A549 (cell line): ENCODE measurements around the gene EBF4. TPM values are rescaled to one million over a fixed set of nuclear protein-coding genes. Genes with fewer than 3 reads are reported as not detected.

Source experiments
- ATAC-seq, 2 experiments: fragments of 200-7000 bp in 1 of 2; fragments of >200 bp in 1 of 2; cut with Nextera tagmentation in 1 of 2; cut with Tn5 transposase in 1 of 2; 3 replicates each; pipeline versions ENCODE4 v1.8.0 to v1.9.1; 2018 to 2020; ENCODE audit warnings: mild to moderate bottlenecking in 1 of 2, moderate library complexity in 1 of 2
- CTCF ChIA-PET: fragments of 300-600 bp; sonication (Branson Sonifier 250); formaldehyde crosslinking; extraction: SDS; loops from one replicate; lab custom pipeline; 2021; ENCODE audit warnings: antibody characterized with exemption, inconsistent platforms; lab: Yijun Ruan, JAX
- POLR2A ChIA-PET: fragments of 350-600 bp; formaldehyde crosslinking; extraction: SDS; loops from one replicate; lab custom pipeline; 2021; ENCODE audit warnings: antibody characterized with exemption, inconsistent platforms; lab: Yijun Ruan, JAX
- DNase-seq, 2 experiments: peaks; one replicate each; pipeline versions ENCODE4 v3.0.0 to v3.0.0-alpha.2; 2011 to 2016; ENCODE audit warnings: low read depth in 1 of 2, low spot score in 1 of 2
- FAIRE-seq: peaks from 2 replicates; lab custom pipeline; 2011; peaks lifted over from hg19 to GRCh38; lab: Jason Lieb, UNC
- H3K27ac ChIP-seq, 2 experiments: fragments of >200 bp; sonication (Bioruptor Twin); formaldehyde crosslinking; 3 replicates each; pipeline ENCODE4 v1.5.1; 2016 to 2017
- H3K4me1 ChIP-seq: fragments of >200 bp; sonication (Bioruptor Twin); formaldehyde crosslinking; 3 replicates; pipeline ENCODE4 v1.6.1; 2016
- H3K4me2 ChIP-seq: fragments of >200 bp; sonication (Bioruptor Twin); formaldehyde crosslinking; 3 replicates; pipeline ENCODE4 v1.6.1; 2016
- H3K4me3 ChIP-seq: fragments of >200 bp; sonication (Bioruptor Twin); formaldehyde crosslinking; 3 replicates; pipeline ENCODE4 v1.5.1; 2016
- H3K9me3 ChIP-seq: fragments of >200 bp; sonication (Bioruptor Twin); formaldehyde crosslinking; 3 replicates; pipeline ENCODE4 v1.6.1; 2016
- ATOH8 ChIP-seq: fragments of 250-450 bp; sonication (Bioruptor Pico); IDR thresholded peaks from 2 replicates; pipeline ENCODE4 v1.5.0; 2020; ENCODE audit warnings: low read depth, mild to moderate bottlenecking, moderate library complexity
- BCL3 ChIP-seq: fragments of >200 bp; sonication (Bioruptor Twin); formaldehyde crosslinking; IDR thresholded peaks from 3 replicates; pipeline ENCODE4 v1.6.1; 2016
- BHLHE40 ChIP-seq: IDR thresholded peaks from 2 replicates; pipeline ENCODE4 v1.6.1; 2012; ENCODE audit warnings: low read depth, low read length, inconsistent platforms
- CBX8 ChIP-seq: fragments of 200-600 bp; sonication (generic); IDR thresholded peaks from 2 replicates; pipeline ENCODE4 v1.6.1; 2016
- CHD2 ChIP-seq: fragments of 150-350 bp; IDR thresholded peaks from 2 replicates; pipeline ENCODE4 v1.6.1; 2014; ENCODE audit warnings: low read length; ENCODE audit not compliant: partially characterized antibody
- CHD4 ChIP-seq: fragments of 200-600 bp; sonication (generic); IDR thresholded peaks from 2 replicates; pipeline ENCODE4 v1.6.1; 2016; ENCODE audit warnings: antibody characterized with exemption, mild to moderate bottlenecking, borderline replicate concordance
- EHF ChIP-seq: fragments of 250-450 bp; sonication (Bioruptor Pico); IDR thresholded peaks from 2 replicates; pipeline ENCODE4 v1.5.0; 2020; ENCODE audit warnings: mild to moderate bottlenecking
- EHMT2 ChIP-seq: fragments of 200-600 bp; sonication (generic); IDR thresholded peaks from 2 replicates; pipeline ENCODE4 v1.6.1; 2016; ENCODE audit warnings: antibody characterized with exemption, low read depth, mild to moderate bottlenecking, moderate library complexity
- EP300 ChIP-seq, 2 experiments: fragments of >200 bp; sonication (Bioruptor Twin); formaldehyde crosslinking; IDR thresholded peaks; 2 replicates in 1 of 2; 3 replicates in 1 of 2; pipeline ENCODE4 v1.6.1; 2016 to 2017
- ESRRA ChIP-seq: fragments of 150-350 bp; IDR thresholded peaks from 2 replicates; pipeline ENCODE4 v1.6.1; 2014; ENCODE audit warnings: mild to moderate bottlenecking, low read length, borderline replicate concordance
- FOSB ChIP-seq: fragments of 250-450 bp; sonication (Bioruptor Pico); IDR thresholded peaks from 2 replicates; pipeline ENCODE4 v1.5.0; 2020; ENCODE audit warnings: mild to moderate bottlenecking, moderate library complexity
- FOSL2 ChIP-seq, 2 experiments: fragments of 450-650 bp in 1 of 2; fragments of >200 bp in 1 of 2; sonication (Bioruptor Twin) in 1 of 2; formaldehyde crosslinking; IDR thresholded peaks; 2 replicates each; pipeline versions ENCODE4 v1.5.0 to v1.6.1; 2016 to 2020; ENCODE audit warnings: mild to moderate bottlenecking in 1 of 2, moderate library complexity in 1 of 2
- GATA3 ChIP-seq: IDR thresholded peaks from 2 replicates; pipeline ENCODE4 v1.6.1; 2012; ENCODE audit warnings: borderline replicate concordance
- HDAC2 ChIP-seq: fragments of 200-600 bp; sonication (generic); IDR thresholded peaks from 2 replicates; pipeline ENCODE4 v1.6.1; 2016
- HMGXB4 ChIP-seq: fragments of 250-450 bp; sonication (Bioruptor Pico); IDR thresholded peaks from 2 replicates; pipeline ENCODE4 v1.5.0; 2021; ENCODE audit warnings: mild to moderate bottlenecking, moderate library complexity, borderline replicate concordance
- JUNB ChIP-seq: fragments of >200 bp; sonication (Bioruptor Twin); formaldehyde crosslinking; IDR thresholded peaks from 2 replicates; pipeline ENCODE4 v1.6.1; 2016
- KDM1A ChIP-seq: fragments of 200-600 bp; sonication (generic); IDR thresholded peaks from 2 replicates; pipeline ENCODE4 v1.6.1; 2016; ENCODE audit warnings: low read depth, mild to moderate bottlenecking
- KDM5A ChIP-seq: fragments of 200-600 bp; sonication (generic); IDR thresholded peaks from 2 replicates; pipeline ENCODE4 v1.6.1; 2016; ENCODE audit warnings: antibody characterized with exemption, mild to moderate bottlenecking
- MYC ChIP-seq: IDR thresholded peaks from 2 replicates; pipeline ENCODE4 v1.6.1; 2012; ENCODE audit warnings: mild to moderate bottlenecking, inconsistent platforms, low read length, improper control_type of control experiment, borderline replicate concordance
- NFE2L2 ChIP-seq: fragments of 150-350 bp; conservative IDR thresholded peaks from 2 replicates; pipeline ENCODE4 v1.6.1; 2014; ENCODE audit warnings: low read length
- PBX3 ChIP-seq: IDR thresholded peaks from 2 replicates; pipeline ENCODE4 v1.6.1; 2012
- POLR2AphosphoS2 ChIP-seq: conservative IDR thresholded peaks from 2 replicates; pipeline ENCODE4 v1.6.1; 2012; ENCODE audit warnings: low read length, improper control_type of control experiment, inconsistent platforms
- RAD21 ChIP-seq, 2 experiments: fragments of >200 bp in 1 of 2; sonication (Bioruptor Twin) in 1 of 2; formaldehyde crosslinking in 1 of 2; IDR thresholded peaks in 1 of 2; conservative IDR thresholded peaks in 1 of 2; 2 replicates in 1 of 2; 3 replicates in 1 of 2; pipeline ENCODE4 v1.6.1; 2012 to 2018; ENCODE audit warnings: inconsistent platforms in 1 of 2
- RARB ChIP-seq: fragments of 250-450 bp; sonication (Bioruptor Pico); IDR thresholded peaks from 2 replicates; pipeline ENCODE4 v1.8.0; 2021; ENCODE audit warnings: mild to moderate bottlenecking, moderate library complexity
- TFCP2L1 ChIP-seq: fragments of 250-450 bp; sonication (Bioruptor Pico); IDR thresholded peaks from 2 replicates; pipeline ENCODE4 v1.5.0; 2021; ENCODE audit warnings: mild to moderate bottlenecking
- TP53 ChIP-seq: fragments of 250-450 bp; sonication (Bioruptor Pico); IDR thresholded peaks from 2 replicates; pipeline ENCODE4 v1.5.0; 2021; ENCODE audit warnings: mild to moderate bottlenecking, moderate library complexity
- ZC3H11A ChIP-seq: fragments of 450-650 bp; IDR thresholded peaks from 2 replicates; pipeline ENCODE4 v1.6.1; 2014; ENCODE audit warnings: antibody characterized with exemption, mild to moderate bottlenecking
- ZSCAN20 ChIP-seq: fragments of 250-450 bp; sonication (Bioruptor Pico); IDR thresholded peaks from 2 replicates; pipeline ENCODE4 v1.8.0; 2022; ENCODE audit warnings: mild to moderate bottlenecking, moderate library complexity
- WGBS: methylation state at CpG from one replicate; pipeline ENCODE4 v1.1.6; 2017; ENCODE audit errors: missing lambda C conversion rate; 5-methylcytosine and 5-hydroxymethylcytosine counted together
- polyA plus RNA-seq, 4 experiments: library from polyadenylated mRNA; depleted of rRNA in 3 of 4; stranded (reverse); fragments of >200 nt; fragmentation: RNase III in 1 of 4; extraction: RNeasy Plus Mini Kit Qiagen cat#74134 plus additional on column Dnase treatment in 1 of 4; gene quantifications; 2 replicates in 3 of 4; 3 replicates in 1 of 4; pipeline ENCODE4 v1.2.3, GENCODE V29; 2011 to 2017

Gene EBF4
- polyA plus RNA-seq, 2 of the 4 experiments (the other 2 are of a cell fraction) = 2.2 to 3.2 TPM

GRCh38 chr20:2739042-2739398 is 46.4 kb downstream of the EBF4 start:
- ATAC-seq = no peak
- H3K4me3 ChIP-seq = no peak overlapping the region
- no peak for DNase-seq
- H3K4me1 ChIP-seq = peaks cover 7% of the 10 kb centered on the region; the same call in 2 of the 3 replicates
- 64% methylated on average over 8 of the region's 8 CpGs for WGBS
- ChIA-PET CTCF (interaction anchor here (0.7 to 4.7 kb wide), 8 partner anchors 8 to 262 kb away, joined by 3 to 31 read pairs (median 4); no protein-coding TSS in a partner anchor), POLR2A (no interaction called here)
- H3K27ac ChIP-seq = no peak overlapping the region
- TF ChIP-seq RAD21 (conservative IDR thresholded peaks at IDR 0.05 in 1 of 2, IDR thresholded peaks at IDR 0.05 in 1 of 2) (no peak), MYC (no peak), EHMT2 (no peak), HDAC2 (no peak), CHD2 (no peak)
- FAIRE-seq = no peak
- H3K9me3 ChIP-seq = peaks cover 3% of the 10 kb centered on the region; the same call in 1 of the 3 replicates
- no peak overlapping the region for H3K4me2 ChIP-seq

- CTCF ChIA-PET = interaction anchor here (0.6 to 4.7 kb wide), 16 partner anchors 9 to 288 kb away, joined by 3 to 31 read pairs (median 4); partner anchors contain the start of gene EBF4
- no peak for DNase-seq
These were observed 48.1 kb downstream of the EBF4 start for GRCh38 chr20:2740702-2741101.

GRCh38 chr20:2741463-2741862 is 48.9 kb downstream of the EBF4 start:
- WGBS = 20% methylated on average over 3 of the region's 3 CpGs
- H3K9me3 ChIP-seq = no peaks in the 10 kb centered on the region
- no peak overlapping the region for H3K27ac ChIP-seq
- FAIRE-seq (no peak), ATAC-seq (no peak), DNase-seq (no peak)
- POLR2A ChIA-PET = no interaction called here
- TF ChIP-seq EHF (CRISPR knock-in tag) (no peak), NFE2L2 (no peak), ZC3H11A (no peak), BCL3 (no peak), KDM1A (no peak), RARB (CRISPR knock-in tag) (no peak), RAD21 (conservative IDR thresholded peaks at IDR 0.05 in 1 of 2, IDR thresholded peaks at IDR 0.05 in 1 of 2) (no peak), ZSCAN20 (no peak), CHD2 (no peak), PBX3 (no peak), ATOH8 (CRISPR knock-in tag) (no peak), ESRRA (no peak), TP53 (CRISPR knock-in tag) (no peak), JUNB (no peak)
- TF ChIP-seq, all 56 proteins: peak for 0
- Histone ChIP-seq H3K4me3 (no peak overlapping the region), H3K4me2 (no peak overlapping the region), H3K4me1 (peaks cover 7% of the 10 kb centered on the region; the same call in 2 of the 3 replicates)
- CTCF ChIA-PET = interaction anchor here (0.6 to 4.7 kb wide), 25 partner anchors 8 to 289 kb away, joined by 3 to 31 read pairs (median 5); partner anchors contain the start of gene EBF4

More at GRCh38 chr20:2740702-2741101, 48.1 kb downstream of the EBF4 start:
- H3K27ac ChIP-seq = no peak overlapping the region
- H3K4me1 ChIP-seq = peaks cover 7% of the 10 kb centered on the region; the same call in 2 of the 3 replicates
- FAIRE-seq = no peak
- H3K9me3 ChIP-seq = no peaks in the 10 kb centered on the region
- WGBS = 36% methylated on average over 6 of the region's 6 CpGs
- TF ChIP-seq HMGXB4 (CRISPR knock-in tag) (no peak), CHD4 (no peak), EP300 (IDR thresholded peaks at IDR 0.05) (no peak), BHLHE40 (no peak), CBX8 (no peak), POLR2AphosphoS2 (no peak), FOSL2 (IDR thresholded peaks at IDR 0.05) (no peak), FOSL2 (CRISPR knock-in tag; IDR thresholded peaks at IDR 0.05) (no peak), CHD2 (no peak), NFE2L2 (no peak), ESRRA (no peak), JUNB (no peak), KDM1A (no peak), TP53 (CRISPR knock-in tag) (no peak), GATA3 (no peak), FOSB (CRISPR knock-in tag) (no peak), RARB (CRISPR knock-in tag) (no peak), PBX3 (no peak), TFCP2L1 (CRISPR knock-in tag) (no peak), KDM5A (no peak)
- no peak overlapping the region for H3K4me3 ChIP-seq
- no peak for ATAC-seq
- H3K4me2 ChIP-seq = no peak overlapping the region
- POLR2A ChIA-PET = no interaction called here
